Breast epithelium (tissue), 4 donors: ENCODE results near the gene OR6S1. TPM values are rescaled to one million over a fixed set of nuclear protein-coding genes. Genes with fewer than 3 reads are reported as not detected.

Experiments
- DNase-seq, 2 donors: peaks; one replicate each; pipeline ENCODE4 v3.0.0-alpha.2; 2019; ENCODE audit warnings: low spot score in 2 of 2
- H3K27ac ChIP-seq, 2 donors: fragments of 200-600 bp; sonication (generic) in 1 of 2; one replicate each; pipeline ENCODE4 v1.5.1; 2016 to 2019; ENCODE audit warnings: mild to moderate bottlenecking in 1 of 2
- H3K27me3 ChIP-seq, 2 donors: fragments of 200-600 bp; sonication (generic) in 1 of 2; one replicate each; pipeline versions ENCODE4 v1.5.1 to v1.6.0; 2017 to 2019; ENCODE audit warnings: control low read depth in 1 of 2, mild to moderate bottlenecking in 1 of 2
- H3K36me3 ChIP-seq: fragments of 200-600 bp; one replicate; pipeline ENCODE4 v1.5.1; 2019
- H3K4me1 ChIP-seq, 2 donors: fragments of 200-600 bp; sonication (generic); one replicate each; pipeline ENCODE4 v1.5.1; 2016 to 2019; ENCODE audit warnings: control low read depth in 1 of 2
- H3K4me3 ChIP-seq, 3 donors: fragments of 200-600 bp; sonication (generic); 1 replicate in 2 of 3; 2 replicates in 1 of 3; pipeline ENCODE4 v1.5.1; 2016 to 2019; ENCODE audit warnings: mild to moderate bottlenecking in 3 of 3, moderate library complexity in 2 of 3
- H3K9me3 ChIP-seq, 2 donors: fragments of 200-600 bp; sonication (generic) in 1 of 2; one replicate each; pipeline ENCODE4 v1.5.1; 2016 to 2019; ENCODE audit warnings: control low read depth in 1 of 2
- POLR2A ChIP-seq: fragments of 450-650 bp; IDR thresholded peaks from one replicate; pipeline ENCODE4 v1.6.1; 2016; ENCODE audit warnings: antibody characterized with exemption, mild to moderate bottlenecking, moderate library complexity
- POLR2AphosphoS5 ChIP-seq, 3 donors: sonication (generic); formaldehyde crosslinking; IDR thresholded peaks; one replicate each; pipeline ENCODE4 v1.6.1; 2017; ENCODE audit warnings: antibody characterized with exemption in 3 of 3
- intact Hi-C: fragments of 100-400 bp; cut with DNase I; formaldehyde crosslinking; loops from one replicate; pipeline ENCODE4 v1.15.1; 2023; ENCODE audit warnings: low total_unique reads
- total RNA-seq, 3 donors: library from RNA; depleted of rRNA; stranded (reverse); fragments of >200 nt; gene quantifications; one replicate each; pipeline ENCODE4 v1.1.0, GENCODE V29; 2016
- TF ChIP-seq, protein P1 (sequence below), 3 donors: fragments of 450-650 bp; IDR thresholded peaks; one replicate each; pipeline ENCODE4 v1.5.1; 2016 to 2017; ENCODE audit warnings: antibody characterized with exemption in 3 of 3, mild to moderate bottlenecking in 3 of 3, moderate library complexity in 3 of 3

OR6S1 gene
- total RNA-seq, 3 donors from 2014 or later, result not detected

DNA sequence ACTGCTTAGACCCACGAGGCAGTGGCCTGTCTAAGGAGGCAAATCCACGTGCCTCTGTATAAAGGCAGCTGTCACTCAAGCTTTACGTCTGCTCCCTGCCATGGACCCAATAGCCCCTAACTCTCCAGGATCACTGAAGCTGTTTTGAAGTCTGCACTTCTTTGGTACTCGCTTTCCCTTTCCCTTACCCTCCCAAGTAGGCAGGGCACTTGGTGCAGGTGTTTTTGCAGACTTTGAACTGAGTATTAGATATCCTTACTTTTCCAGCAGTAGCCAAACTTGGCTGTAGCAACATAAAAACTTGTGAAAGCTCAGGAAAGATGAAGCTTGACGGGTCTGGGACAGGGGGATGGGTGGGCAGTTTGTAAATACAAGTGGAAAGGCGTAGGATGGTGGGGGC, 17.8 kb upstream of the OR6S1 start:
- Histone ChIP-seq H3K27ac (no peak overlapping the region), H3K4me3 (no peak overlapping the region), H3K27me3 (peaks cover 0 to 36% of the 10 kb centered on the region in 2 donors), H3K9me3 (no peaks in the 10 kb centered on the region), H3K4me1 (no peaks in the 10 kb centered on the region), H3K36me3 (no peaks in the 10 kb centered on the region)
- intact Hi-C loops, result no loop called here
- no peak for DNase-seq
- TF ChIP-seq, protein P1, sequence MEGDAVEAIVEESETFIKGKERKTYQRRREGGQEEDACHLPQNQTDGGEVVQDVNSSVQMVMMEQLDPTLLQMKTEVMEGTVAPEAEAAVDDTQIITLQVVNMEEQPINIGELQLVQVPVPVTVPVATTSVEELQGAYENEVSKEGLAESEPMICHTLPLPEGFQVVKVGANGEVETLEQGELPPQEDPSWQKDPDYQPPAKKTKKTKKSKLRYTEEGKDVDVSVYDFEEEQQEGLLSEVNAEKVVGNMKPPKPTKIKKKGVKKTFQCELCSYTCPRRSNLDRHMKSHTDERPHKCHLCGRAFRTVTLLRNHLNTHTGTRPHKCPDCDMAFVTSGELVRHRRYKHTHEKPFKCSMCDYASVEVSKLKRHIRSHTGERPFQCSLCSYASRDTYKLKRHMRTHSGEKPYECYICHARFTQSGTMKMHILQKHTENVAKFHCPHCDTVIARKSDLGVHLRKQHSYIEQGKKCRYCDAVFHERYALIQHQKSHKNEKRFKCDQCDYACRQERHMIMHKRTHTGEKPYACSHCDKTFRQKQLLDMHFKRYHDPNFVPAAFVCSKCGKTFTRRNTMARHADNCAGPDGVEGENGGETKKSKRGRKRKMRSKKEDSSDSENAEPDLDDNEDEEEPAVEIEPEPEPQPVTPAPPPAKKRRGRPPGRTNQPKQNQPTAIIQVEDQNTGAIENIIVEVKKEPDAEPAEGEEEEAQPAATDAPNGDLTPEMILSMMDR (IDR thresholded peaks at IDR 0.05), result no peak
- TF ChIP-seq POLR2A (no peak), POLR2AphosphoS5 (IDR thresholded peaks at IDR 0.05) (no peak)

DNA sequence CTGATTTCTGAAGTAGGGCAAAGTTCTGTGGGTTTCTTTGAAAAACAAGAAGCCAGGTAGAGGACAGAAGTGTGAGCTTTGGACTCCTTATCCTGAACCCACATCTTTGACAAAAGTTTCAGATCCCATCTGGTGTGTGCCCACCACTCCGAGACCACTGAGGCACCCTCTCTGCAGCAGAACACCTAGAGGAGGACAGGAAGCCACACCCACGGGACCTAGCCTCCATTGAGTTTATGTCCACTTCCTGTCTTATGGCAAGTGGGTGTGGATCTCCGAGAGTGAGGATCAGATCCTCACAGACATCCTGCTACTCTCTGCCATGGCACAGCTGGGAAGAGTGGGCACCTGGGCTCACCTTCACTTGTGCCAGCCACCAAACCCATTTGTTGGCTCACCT, 16.8 kb upstream of the OR6S1 start:
- TF ChIP-seq POLR2A (no peak), POLR2AphosphoS5 (IDR thresholded peaks at IDR 0.05) (no peak)
- TF ChIP-seq, protein P1 (IDR thresholded peaks at IDR 0.05), result no peak
- DNase-seq, result no peak
- no peaks in the 10 kb centered on the region for H3K9me3 ChIP-seq
- H3K36me3 ChIP-seq, result no peaks in the 10 kb centered on the region
- H3K4me3 ChIP-seq, result no peak overlapping the region
- intact Hi-C loops, result no loop called here
- no peaks in the 10 kb centered on the region for H3K4me1 ChIP-seq
- H3K27ac ChIP-seq, result no peak overlapping the region
- H3K27me3 ChIP-seq, result peaks cover 4 to 43% of the 10 kb centered on the region in 2 donors

DNA sequence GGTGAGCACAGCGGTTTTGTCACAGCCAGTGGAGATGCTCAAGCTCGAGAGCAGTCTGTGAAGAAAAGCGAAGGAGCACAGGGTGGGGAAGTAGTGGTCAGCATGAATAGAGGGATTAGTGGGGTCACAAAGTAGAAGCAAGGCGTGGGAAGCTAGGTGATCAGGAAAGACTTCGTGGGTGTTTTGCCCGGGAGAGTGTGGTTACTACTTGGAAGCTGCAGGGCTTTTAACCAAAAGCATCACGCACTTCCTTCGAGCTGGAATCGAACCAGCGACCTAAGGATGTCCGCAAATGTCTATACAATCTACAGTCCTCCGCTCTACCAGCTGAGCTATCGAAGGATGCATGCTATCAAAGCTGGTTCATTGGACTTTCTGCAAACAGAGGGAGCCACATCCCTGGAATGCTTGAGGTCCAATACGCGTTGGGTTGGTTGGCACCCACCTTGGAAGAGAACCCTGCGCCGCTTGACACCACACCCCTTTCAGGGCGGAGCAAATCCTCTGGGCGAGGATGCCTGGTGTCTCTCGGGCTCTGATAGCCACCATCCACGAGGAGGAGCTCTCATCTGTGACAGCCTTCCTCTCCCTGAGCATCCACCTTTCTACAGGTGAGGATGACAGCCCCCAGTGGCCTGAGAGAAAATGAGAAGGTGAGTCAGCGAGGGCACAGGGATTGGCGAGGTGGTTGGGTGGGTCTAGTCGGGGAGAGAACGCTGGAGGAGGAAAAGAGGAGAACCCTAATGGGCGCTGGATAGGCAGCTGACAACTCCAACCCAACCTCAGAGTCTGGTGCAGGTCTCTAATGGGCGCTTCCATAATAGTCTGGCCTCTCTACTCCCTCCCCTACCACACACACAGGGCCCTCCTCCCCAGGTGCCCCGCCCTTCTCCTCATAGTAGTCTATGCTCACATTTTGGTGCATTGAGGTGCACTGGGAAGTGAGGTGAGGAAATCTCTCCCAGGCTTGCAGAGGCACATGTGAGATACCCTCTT, 16.0 kb upstream of the OR6S1 start:
- DNase-seq, result no peak
- Histone ChIP-seq H3K4me1 (no peaks in the 10 kb centered on the region), H3K36me3 (no peaks in the 10 kb centered on the region), H3K27me3 (peaks cover 4 to 51% of the 10 kb centered on the region in 2 donors), H3K27ac (no peak overlapping the region), H3K9me3 (no peaks in the 10 kb centered on the region), H3K4me3 (no peak overlapping the region)
- intact Hi-C loops, result no loop called here
- TF ChIP-seq, protein P1 (IDR thresholded peaks at IDR 0.05), result no peak
- TF ChIP-seq POLR2A, result no peak

DNA sequence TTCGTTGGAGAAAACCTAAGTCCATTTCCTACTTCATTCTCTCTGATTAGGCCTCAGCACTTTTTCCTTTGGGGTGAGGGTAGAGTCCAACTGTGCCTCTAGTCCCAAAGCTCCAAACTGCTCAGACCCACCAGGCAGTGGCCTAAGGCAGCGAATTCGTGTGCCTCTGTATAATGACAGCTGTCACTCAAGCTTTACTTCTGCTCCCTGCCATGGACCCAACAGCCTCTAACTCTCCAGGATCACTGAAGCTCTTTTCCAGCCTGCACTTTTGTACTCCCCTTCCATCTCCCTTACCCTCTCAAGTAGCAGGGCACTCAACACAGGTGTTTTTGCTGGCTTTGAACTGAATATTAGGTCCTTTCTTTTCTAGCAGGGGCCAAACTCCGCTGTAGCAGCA, 14.8 kb upstream of the OR6S1 start:
- TF ChIP-seq POLR2A (no peak), POLR2AphosphoS5 (IDR thresholded peaks at IDR 0.05) (no peak)
- TF ChIP-seq, protein P1 (IDR thresholded peaks at IDR 0.05), result no peak
- no peak for DNase-seq

DNA sequence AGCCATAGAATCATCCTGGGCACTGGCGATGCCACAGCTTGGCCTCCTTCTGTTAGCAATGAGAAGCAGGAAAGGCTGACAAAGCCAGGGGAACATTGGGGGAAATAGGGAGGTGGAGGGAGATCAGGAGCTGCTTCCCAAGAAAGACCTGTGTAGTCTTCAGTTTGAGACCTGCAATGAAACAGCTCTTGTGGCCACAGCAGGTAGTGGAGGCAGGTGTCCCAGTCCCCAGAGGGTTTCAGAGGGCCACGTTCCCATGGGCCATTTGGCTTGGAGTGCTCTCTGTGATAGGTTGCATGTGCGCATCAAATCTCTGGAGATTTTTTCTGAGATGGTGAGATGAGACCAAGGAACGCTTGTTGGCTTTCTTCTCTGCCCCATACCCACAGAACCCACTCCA, 14.4 kb upstream of the OR6S1 start:
- Histone ChIP-seq H3K36me3 (no peaks in the 10 kb centered on the region), H3K27me3 (peaks cover 4 to 67% of the 10 kb centered on the region in 2 donors), H3K9me3 (no peaks in the 10 kb centered on the region), H3K4me1 (no peaks in the 10 kb centered on the region), H3K4me3 (no peak overlapping the region), H3K27ac (no peak overlapping the region)
- intact Hi-C loops, result no loop called here
- no peak for TF ChIP-seq POLR2A
- TF ChIP-seq POLR2AphosphoS5 (IDR thresholded peaks at IDR 0.05), result no peak
- TF ChIP-seq, protein P1 (IDR thresholded peaks at IDR 0.05), result no peak
- no peak for DNase-seq

More for the DNA sequence above, 14.8 kb upstream of the OR6S1 start:
- peaks cover 4 to 63% of the 10 kb centered on the region in 2 donors for H3K27me3 ChIP-seq
- intact Hi-C loops, result no loop called here
- H3K4me3 ChIP-seq, result no peak overlapping the region
- no peaks in the 10 kb centered on the region for H3K9me3 ChIP-seq
- no peak overlapping the region for H3K27ac ChIP-seq
- H3K4me1 ChIP-seq, result no peaks in the 10 kb centered on the region
- H3K36me3 ChIP-seq, result no peaks in the 10 kb centered on the region
